WTC11 (cell line): ENCODE data around the gene PLCD4. TPM values are rescaled to one million over a fixed set of nuclear protein-coding genes. Genes with fewer than 3 reads are reported as not detected.

Source experiments
- ARID4B ChIP-seq: sonication (generic); formaldehyde crosslinking; IDR thresholded peaks from 2 replicates; pipeline ENCODE4 v1.8.0; 2023; ENCODE audit warnings: missing genetic modification reagents, mild to moderate bottlenecking, borderline replicate concordance
- E2F4 ChIP-seq: sonication (generic); formaldehyde crosslinking; IDR thresholded peaks from 2 replicates; pipeline ENCODE4 v1.8.1; 2022; ENCODE audit warnings: low read depth, mild to moderate bottlenecking, moderate library complexity, missing genetic modification reagents, borderline replicate concordance
- ELF4 ChIP-seq: sonication (generic); formaldehyde crosslinking; IDR thresholded peaks from 2 replicates; pipeline ENCODE4 v1.8.1; 2022; ENCODE audit warnings: low read depth, mild to moderate bottlenecking, moderate library complexity, missing genetic modification reagents
- EMX1 ChIP-seq: fragments of 250-450 bp; sonication (Bioruptor Pico); IDR thresholded peaks from 2 replicates; pipeline ENCODE4 v1.8.0; 2021; ENCODE audit warnings: mild to moderate bottlenecking
- FOXP4 ChIP-seq: sonication (generic); formaldehyde crosslinking; IDR thresholded peaks from 2 replicates; pipeline ENCODE4 v1.8.0; 2022; ENCODE audit warnings: mild to moderate bottlenecking, missing genetic modification reagents
- GTF2I ChIP-seq: fragments of 250-450 bp; sonication (Bioruptor Pico); conservative IDR thresholded peaks from 2 replicates; pipeline ENCODE4 v1.4.0; 2021; ENCODE audit warnings: mild to moderate bottlenecking
- HMGA2 ChIP-seq: fragments of 250-450 bp; sonication (Bioruptor Pico); IDR thresholded peaks from 2 replicates; pipeline ENCODE4 v1.4.0; 2021; ENCODE audit warnings: mild to moderate bottlenecking, moderate library complexity
- HMGXB4 ChIP-seq: sonication (generic); formaldehyde crosslinking; IDR thresholded peaks from 2 replicates; pipeline ENCODE4 v1.8.1; 2023; ENCODE audit warnings: mild to moderate bottlenecking, moderate library complexity, missing genetic modification reagents
- IRF1 ChIP-seq: sonication (generic); formaldehyde crosslinking; IDR thresholded peaks from 2 replicates; pipeline ENCODE4 v1.8.0; 2023; ENCODE audit warnings: missing genetic modification reagents
- JAZF1 ChIP-seq: fragments of 250-450 bp; sonication (Bioruptor Pico); IDR thresholded peaks from 2 replicates; pipeline ENCODE4 v1.9.0; 2021; ENCODE audit warnings: moderate library complexity, mild to moderate bottlenecking, inconsistent platforms
- NR3C1 ChIP-seq: sonication (generic); formaldehyde crosslinking; conservative IDR thresholded peaks from 2 replicates; pipeline ENCODE4 v1.8.1; 2023; ENCODE audit warnings: low read depth, mild to moderate bottlenecking, missing genetic modification reagents
- SMAD3 ChIP-seq: sonication (generic); formaldehyde crosslinking; IDR thresholded peaks from 2 replicates; pipeline ENCODE4 v1.8.0; 2022; ENCODE audit warnings: missing genetic modification reagents, mild to moderate bottlenecking, borderline replicate concordance
- STAT6 ChIP-seq: sonication (generic); formaldehyde crosslinking; conservative IDR thresholded peaks from 2 replicates; pipeline ENCODE4 v1.8.1; 2023; ENCODE audit warnings: mild to moderate bottlenecking, low read depth, missing genetic modification reagents, moderate library complexity
- TCF7 ChIP-seq: sonication (generic); formaldehyde crosslinking; IDR thresholded peaks from 2 replicates; pipeline ENCODE4 v1.8.0; 2022; ENCODE audit warnings: mild to moderate bottlenecking, low read depth, missing genetic modification reagents, moderate library complexity
- TEAD1 ChIP-seq: sonication (generic); formaldehyde crosslinking; IDR thresholded peaks from 2 replicates; pipeline ENCODE4 v1.8.0; 2022; ENCODE audit warnings: mild to moderate bottlenecking, missing genetic modification reagents
- TEAD4 ChIP-seq: sonication (generic); formaldehyde crosslinking; IDR thresholded peaks from 2 replicates; pipeline ENCODE4 v1.8.0; 2022; ENCODE audit warnings: mild to moderate bottlenecking, missing genetic modification reagents
- USF1 ChIP-seq: sonication (generic); formaldehyde crosslinking; IDR thresholded peaks from 2 replicates; pipeline ENCODE4 v1.8.0; 2022; ENCODE audit warnings: mild to moderate bottlenecking, missing genetic modification reagents
- USF2 ChIP-seq: sonication (generic); formaldehyde crosslinking; IDR thresholded peaks from 2 replicates; pipeline ENCODE4 v1.8.1; 2023; ENCODE audit warnings: mild to moderate bottlenecking, missing genetic modification reagents, moderate library complexity
- ZBTB43 ChIP-seq: sonication (generic); formaldehyde crosslinking; IDR thresholded peaks from 2 replicates; pipeline ENCODE4 v1.8.1; 2023; ENCODE audit warnings: mild to moderate bottlenecking, missing genetic modification reagents
- ZNF263 ChIP-seq: sonication (generic); formaldehyde crosslinking; IDR thresholded peaks from 2 replicates; pipeline ENCODE4 v1.8.1; 2022; ENCODE audit warnings: low read depth, mild to moderate bottlenecking, moderate library complexity, missing genetic modification reagents
- ZNF423 ChIP-seq: fragments of 250-450 bp; sonication (Bioruptor Pico); IDR thresholded peaks from 2 replicates; pipeline ENCODE4 v2.1.2; 2022; ENCODE audit warnings: mild to moderate bottlenecking, moderate library complexity
- total RNA-seq: library from RNA; stranded (reverse); gene quantifications from 3 replicates; pipeline ENCODE4 v1.2.3, GENCODE V29; 2021

The PLCD4 gene
- total RNA-seq, 1 experiment from 2014 or later, result 0.28 TPM

- TF ChIP-seq E2F4 (CRISPR knock-in tag) (no peak), HMGXB4 (CRISPR knock-in tag) (peak; percentile 67; the same call in 1 of the 2 replicates), GTF2I (CRISPR knock-in tag) (no peak), HMGA2 (CRISPR knock-in tag) (no peak), NR3C1 (CRISPR knock-in tag) (no peak), JAZF1 (no peak), EMX1 (0 out of 2 replicates have a peak, but pooled peaks have one; percentile 75), TCF7 (CRISPR knock-in tag) (no peak), ZNF423 (CRISPR knock-in tag) (no peak), TEAD1 (CRISPR knock-in tag) (peak; percentile 88), ARID4B (CRISPR knock-in tag) (no peak; the same call in 1 of the 2 replicates), USF1 (CRISPR knock-in tag) (peak; percentile 65; the same call in 1 of the 2 replicates), TEAD4 (no peak; the same call in none of the 2 replicates), IRF1 (CRISPR knock-in tag) (peak; percentile 27; the same call in 1 of the 2 replicates), FOXP4 (CRISPR knock-in tag) (peak; percentile 91), USF2 (CRISPR knock-in tag) (peak; percentile 28; the same call in 1 of the 2 replicates), ZBTB43 (CRISPR knock-in tag) (peak; percentile 51; the same call in 1 of the 2 replicates), ELF4 (CRISPR knock-in tag) (no peak), SMAD3 (CRISPR knock-in tag) (peak; percentile 98), STAT6 (CRISPR knock-in tag) (no peak), ZNF263 (CRISPR knock-in tag) (no peak)
Observed at GRCh38 chr2:218568190-218569037, 39.3 kb upstream of the PLCD4 start, which contains the start of the genes CNOT9 and USP37 (continued).
